ENCODE measurements around the gene SRCAP.

DNA sequence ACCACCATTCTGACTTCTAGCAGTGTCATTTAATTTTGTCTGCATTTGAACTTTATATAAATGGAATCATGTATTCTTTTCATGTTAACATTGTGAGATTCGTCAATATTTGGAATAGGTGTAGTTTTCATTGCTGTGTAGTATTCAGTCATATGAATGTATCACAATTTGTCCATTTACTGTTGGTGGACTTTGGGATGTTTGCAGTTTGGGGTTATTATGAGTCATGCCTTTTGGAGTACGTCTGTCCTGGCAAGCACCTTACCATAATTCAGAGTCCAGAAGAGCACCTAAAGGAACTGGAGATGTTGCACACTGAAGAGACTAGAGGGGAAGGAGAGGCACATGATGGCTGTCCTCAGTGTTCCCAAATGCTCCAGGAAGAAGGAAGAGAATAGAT is 46.1 kb downstream of the SRCAP start:
- TF ChIP-seq, protein P1, sequence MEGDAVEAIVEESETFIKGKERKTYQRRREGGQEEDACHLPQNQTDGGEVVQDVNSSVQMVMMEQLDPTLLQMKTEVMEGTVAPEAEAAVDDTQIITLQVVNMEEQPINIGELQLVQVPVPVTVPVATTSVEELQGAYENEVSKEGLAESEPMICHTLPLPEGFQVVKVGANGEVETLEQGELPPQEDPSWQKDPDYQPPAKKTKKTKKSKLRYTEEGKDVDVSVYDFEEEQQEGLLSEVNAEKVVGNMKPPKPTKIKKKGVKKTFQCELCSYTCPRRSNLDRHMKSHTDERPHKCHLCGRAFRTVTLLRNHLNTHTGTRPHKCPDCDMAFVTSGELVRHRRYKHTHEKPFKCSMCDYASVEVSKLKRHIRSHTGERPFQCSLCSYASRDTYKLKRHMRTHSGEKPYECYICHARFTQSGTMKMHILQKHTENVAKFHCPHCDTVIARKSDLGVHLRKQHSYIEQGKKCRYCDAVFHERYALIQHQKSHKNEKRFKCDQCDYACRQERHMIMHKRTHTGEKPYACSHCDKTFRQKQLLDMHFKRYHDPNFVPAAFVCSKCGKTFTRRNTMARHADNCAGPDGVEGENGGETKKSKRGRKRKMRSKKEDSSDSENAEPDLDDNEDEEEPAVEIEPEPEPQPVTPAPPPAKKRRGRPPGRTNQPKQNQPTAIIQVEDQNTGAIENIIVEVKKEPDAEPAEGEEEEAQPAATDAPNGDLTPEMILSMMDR (optimal IDR thresholded peaks at IDR 0.05 in 1 of 3, IDR thresholded peaks at IDR 0.05 in 1 of 3, conservative IDR thresholded peaks at IDR 0.05 in 1 of 3; ENCODE audit: extremely low read depth in 1 of 3, insufficient read depth in 2 of 3, low read length in 3 of 3) = no peak
- TF ChIP-seq EZH2 (IDR thresholded peaks at IDR 0.05; ENCODE audit: low read length) = no peak

Data from keratinocyte (primary cell).